WTC11 (cell line): ENCODE results near the gene SYT5. TPM values are rescaled to one million over a fixed set of nuclear protein-coding genes. Genes with fewer than 3 reads are reported as not detected.

Source experiments
- ATAC-seq: fragments of 200-7000 bp; cut with Tn5 transposase; 2 replicates; pipeline ENCODE4 v1.10.0; 2021; ENCODE audit warnings: mild to moderate bottlenecking, moderate library complexity
- CTCF ChIA-PET: fragments of 300-600 bp; sonication (Branson Sonifier 250); formaldehyde crosslinking; loops from one replicate; lab custom pipeline; 2021; ENCODE audit warnings: antibody characterized with exemption; lab: Charles Lee
- POLR2A ChIA-PET: fragments of 350-600 bp; sonication (Branson Sonifier 250); formaldehyde crosslinking; loops from one replicate; lab custom pipeline; 2021; ENCODE audit warnings: antibody characterized with exemption; lab: Charles Lee
- DNase-seq: peaks from one replicate; pipeline ENCODE4 v3.0.0; 2021; ENCODE audit warnings: low spot score
- H3K27ac Mint-ChIP-seq: 2 replicates; pipeline ENCODE4 v1.8.0; 2021; ENCODE audit warnings: mixed read lengths
- H3K27me3 Mint-ChIP-seq: 2 replicates; pipeline ENCODE4 v1.8.0; 2021; ENCODE audit warnings: low read depth, mild to moderate bottlenecking, moderate library complexity, mixed read lengths
- H3K36me3 Mint-ChIP-seq: 2 replicates; pipeline ENCODE4 v1.8.0; 2021; ENCODE audit warnings: mixed read lengths
- H3K4me1 Mint-ChIP-seq: 2 replicates; pipeline ENCODE4 v1.8.0; 2022; ENCODE audit warnings: mixed read lengths
- H3K4me3 Mint-ChIP-seq: 2 replicates; pipeline ENCODE4 v1.8.0; 2021; ENCODE audit warnings: mild to moderate bottlenecking, moderate library complexity, mixed read lengths
- H3K9me3 Mint-ChIP-seq: 2 replicates; pipeline ENCODE4 v1.8.0; 2021; ENCODE audit warnings: mixed read lengths
- CBFB ChIP-seq: sonication (generic); formaldehyde crosslinking; IDR thresholded peaks from 2 replicates; pipeline ENCODE4 v1.8.1; 2022; ENCODE audit warnings: mild to moderate bottlenecking, low read depth, missing genetic modification reagents
- CREM ChIP-seq: sonication (generic); formaldehyde crosslinking; IDR thresholded peaks from 2 replicates; pipeline ENCODE4 v1.8.1; 2022; ENCODE audit warnings: mild to moderate bottlenecking, missing genetic modification reagents, moderate library complexity
- CTCF ChIP-seq: fragments of 200-600 bp; IDR thresholded peaks from 2 replicates; pipeline ENCODE4 v1.8.0; 2022; ENCODE audit warnings: antibody characterized with exemption
- ELF4 ChIP-seq: sonication (generic); formaldehyde crosslinking; IDR thresholded peaks from 2 replicates; pipeline ENCODE4 v1.8.1; 2022; ENCODE audit warnings: low read depth, mild to moderate bottlenecking, moderate library complexity, missing genetic modification reagents
- ESRRA ChIP-seq: sonication (generic); formaldehyde crosslinking; IDR thresholded peaks from 2 replicates; pipeline ENCODE4 v1.8.1; 2022; ENCODE audit warnings: mild to moderate bottlenecking, missing genetic modification reagents, borderline replicate concordance
- ETV6 ChIP-seq: sonication (generic); formaldehyde crosslinking; IDR thresholded peaks from 2 replicates; pipeline ENCODE4 v1.8.1; 2022; ENCODE audit warnings: mild to moderate bottlenecking, missing genetic modification reagents
- FOXP1 ChIP-seq: sonication (generic); formaldehyde crosslinking; IDR thresholded peaks from 2 replicates; pipeline ENCODE4 v1.8.0; 2022; ENCODE audit warnings: missing genetic modification reagents, mild to moderate bottlenecking, moderate library complexity, borderline replicate concordance
- HMGA2 ChIP-seq: fragments of 250-450 bp; sonication (Bioruptor Pico); IDR thresholded peaks from 2 replicates; pipeline ENCODE4 v1.4.0; 2021; ENCODE audit warnings: mild to moderate bottlenecking, moderate library complexity
- JUN ChIP-seq: sonication (generic); formaldehyde crosslinking; IDR thresholded peaks from 2 replicates; pipeline ENCODE4 v1.8.0; 2023; ENCODE audit warnings: mild to moderate bottlenecking, missing genetic modification reagents
- KAT7 ChIP-seq: sonication (generic); formaldehyde crosslinking; IDR thresholded peaks from 2 replicates; pipeline ENCODE4 v1.8.1; 2023; ENCODE audit warnings: missing genetic modification reagents, mild to moderate bottlenecking, borderline replicate concordance
- MXD4 ChIP-seq: fragments of 250-450 bp; sonication (Bioruptor Pico); IDR thresholded peaks from 2 replicates; pipeline ENCODE4 v1.8.0; 2021; ENCODE audit warnings: mild to moderate bottlenecking, moderate library complexity, borderline replicate concordance
- NFE2L1 ChIP-seq: sonication (generic); formaldehyde crosslinking; IDR thresholded peaks from 2 replicates; pipeline ENCODE4 v1.8.1; 2023; ENCODE audit warnings: missing genetic modification reagents
- NR2C2 ChIP-seq: sonication (generic); formaldehyde crosslinking; IDR thresholded peaks from 2 replicates; pipeline ENCODE4 v1.8.0; 2022; ENCODE audit warnings: mild to moderate bottlenecking, missing genetic modification reagents
- RELA ChIP-seq: sonication (generic); formaldehyde crosslinking; IDR thresholded peaks from 2 replicates; pipeline ENCODE4 v1.8.1; 2022; ENCODE audit warnings: missing genetic modification reagents, mild to moderate bottlenecking, borderline replicate concordance
- SOX15 ChIP-seq: fragments of 250-450 bp; sonication (Bioruptor Pico); IDR thresholded peaks from 2 replicates; pipeline ENCODE4 v1.9.0; 2021; ENCODE audit warnings: mild to moderate bottlenecking
- SP1 ChIP-seq: sonication (generic); formaldehyde crosslinking; conservative IDR thresholded peaks from 2 replicates; pipeline ENCODE4 v1.8.1; 2022; ENCODE audit warnings: missing genetic modification reagents
- TEAD1 ChIP-seq: sonication (generic); formaldehyde crosslinking; IDR thresholded peaks from 2 replicates; pipeline ENCODE4 v1.8.0; 2022; ENCODE audit warnings: mild to moderate bottlenecking, missing genetic modification reagents
- ZNF219 ChIP-seq: sonication (generic); formaldehyde crosslinking; IDR thresholded peaks from 2 replicates; pipeline ENCODE4 v1.8.0; 2023; ENCODE audit warnings: missing genetic modification reagents, mild to moderate bottlenecking, borderline replicate concordance
- ZNF232 ChIP-seq: sonication (generic); formaldehyde crosslinking; IDR thresholded peaks from 2 replicates; pipeline ENCODE4 v1.8.0; 2022; ENCODE audit warnings: mild to moderate bottlenecking, missing genetic modification reagents
- ZNF263 ChIP-seq: sonication (generic); formaldehyde crosslinking; IDR thresholded peaks from 2 replicates; pipeline ENCODE4 v1.8.1; 2022; ENCODE audit warnings: low read depth, mild to moderate bottlenecking, moderate library complexity, missing genetic modification reagents
- ZNF396 ChIP-seq: fragments of 250-450 bp; sonication (Bioruptor Pico); IDR thresholded peaks from 2 replicates; pipeline ENCODE4 v1.8.0; 2021; ENCODE audit warnings: mild to moderate bottlenecking, moderate library complexity, borderline replicate concordance
- ZNF416 ChIP-seq: fragments of 250-450 bp; sonication (Bioruptor Pico); IDR thresholded peaks from 2 replicates; pipeline ENCODE4 v1.9.0; 2021; ENCODE audit warnings: mild to moderate bottlenecking, inconsistent platforms
- ZNF423 ChIP-seq: fragments of 250-450 bp; sonication (Bioruptor Pico); IDR thresholded peaks from 2 replicates; pipeline ENCODE4 v2.1.2; 2022; ENCODE audit warnings: mild to moderate bottlenecking, moderate library complexity
- ZNF671 ChIP-seq: fragments of 250-450 bp; sonication (Bioruptor Pico); IDR thresholded peaks from 2 replicates; pipeline ENCODE4 v1.8.0; 2021; ENCODE audit warnings: mild to moderate bottlenecking
- ZSCAN18 ChIP-seq: fragments of 250-450 bp; sonication (Bioruptor Pico); IDR thresholded peaks from 2 replicates; pipeline ENCODE4 v2.1.2; 2022; ENCODE audit warnings: mild to moderate bottlenecking, moderate library complexity
- total RNA-seq: library from RNA; stranded (reverse); gene quantifications from 3 replicates; pipeline ENCODE4 v1.2.3, GENCODE V29; 2021
- TF ChIP-seq, protein P1 (sequence below): sonication (generic); formaldehyde crosslinking; conservative IDR thresholded peaks from 2 replicates; pipeline ENCODE4 v1.8.1; 2022; ENCODE audit warnings: mild to moderate bottlenecking, missing genetic modification reagents
- TF ChIP-seq, protein P2 (sequence below): sonication (generic); formaldehyde crosslinking; IDR thresholded peaks from 2 replicates; pipeline ENCODE4 v1.8.1; 2022; ENCODE audit warnings: low read depth, missing genetic modification reagents, borderline replicate concordance
- TF ChIP-seq, protein P3 (sequence below): fragments of 250-450 bp; sonication (Bioruptor Pico); IDR thresholded peaks from 2 replicates; pipeline ENCODE4 v1.9.0; 2021; ENCODE audit warnings: mild to moderate bottlenecking
- TF ChIP-seq, protein P4 (sequence below): fragments of 250-450 bp; sonication (Bioruptor Pico); conservative IDR thresholded peaks from 2 replicates; pipeline ENCODE4 v1.9.0; 2021; ENCODE audit warnings: mild to moderate bottlenecking

SYT5 gene
- total RNA-seq, 1 experiment from 2014 or later, result 0.77 TPM

DNA sequence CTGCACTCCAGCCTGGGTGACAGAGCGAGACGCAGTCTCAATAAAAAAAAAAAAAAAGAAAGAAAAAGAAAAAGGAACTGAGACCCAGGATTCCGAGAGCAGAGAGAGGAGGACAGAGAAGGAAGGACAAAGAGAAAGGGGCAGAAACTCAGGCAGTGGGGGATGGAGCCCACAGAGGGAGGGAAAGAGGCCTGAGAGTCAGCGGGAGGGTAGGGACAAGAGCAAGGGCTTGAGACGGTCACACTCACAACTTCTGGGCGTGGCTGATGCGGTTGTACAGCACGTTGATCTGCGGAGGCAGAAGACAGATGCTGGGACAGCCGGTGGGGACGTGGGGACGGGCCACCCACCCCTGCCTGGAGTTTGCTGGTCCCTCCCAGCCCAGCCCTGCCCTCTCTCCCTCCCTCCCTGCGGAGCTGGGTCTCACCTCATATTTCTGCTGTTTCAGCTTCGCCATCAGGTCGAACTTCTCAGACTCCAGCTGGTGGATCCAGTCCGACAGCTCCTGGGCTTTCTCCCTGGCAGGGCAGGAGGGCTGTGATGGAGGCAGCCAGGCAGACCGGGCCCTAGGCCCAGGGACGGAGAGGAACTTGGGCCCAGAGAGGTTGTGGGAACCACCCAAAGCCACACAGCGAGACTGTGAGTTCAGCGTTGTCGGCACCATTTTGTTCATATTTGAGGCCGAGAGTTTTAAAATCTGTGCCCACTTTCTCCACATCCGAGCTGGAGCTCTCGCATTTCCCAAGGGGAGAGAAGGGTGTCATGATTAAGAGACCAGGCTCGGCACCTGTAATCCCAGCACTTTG lies 46.2 kb downstream of the SYT5 start:
- Mint-ChIP-seq H3K27me3 (no peaks in the 10 kb centered on the region; the same call in none of the 2 replicates), H3K27ac (no peak overlapping the region), H3K4me3 (no peak overlapping the region), H3K36me3 (peaks cover 3% of the 10 kb centered on the region; the same call in 1 of the 2 replicates), H3K4me1 (peaks cover 33% of the 10 kb centered on the region), H3K9me3 (no peaks in the 10 kb centered on the region)
- ATAC-seq (no peak), DNase-seq (no peak)
- TF ChIP-seq ZNF232 (CRISPR knock-in tag) (no peak), FOXP1 (CRISPR knock-in tag) (no peak), ESRRA (CRISPR knock-in tag) (no peak), KAT7 (CRISPR knock-in tag) (no peak), SP1 (CRISPR knock-in tag) (no peak), ZNF263 (no peak), ZNF423 (CRISPR knock-in tag) (no peak), RELA (CRISPR knock-in tag) (no peak), TEAD1 (no peak), ELF4 (no peak), CREM (no peak), ZNF416 (CRISPR knock-in tag) (no peak), ZNF219 (CRISPR knock-in tag) (no peak), NR2C2 (CRISPR knock-in tag) (no peak), MXD4 (CRISPR knock-in tag) (no peak), ETV6 (CRISPR knock-in tag) (no peak), ZSCAN18 (CRISPR knock-in tag) (no peak)
- TF ChIP-seq, protein P1, sequence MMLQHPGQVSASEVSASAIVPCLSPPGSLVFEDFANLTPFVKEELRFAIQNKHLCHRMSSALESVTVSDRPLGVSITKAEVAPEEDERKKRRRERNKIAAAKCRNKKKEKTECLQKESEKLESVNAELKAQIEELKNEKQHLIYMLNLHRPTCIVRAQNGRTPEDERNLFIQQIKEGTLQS (CRISPR knock-in tag), result no peak
- TF ChIP-seq, protein P2, sequence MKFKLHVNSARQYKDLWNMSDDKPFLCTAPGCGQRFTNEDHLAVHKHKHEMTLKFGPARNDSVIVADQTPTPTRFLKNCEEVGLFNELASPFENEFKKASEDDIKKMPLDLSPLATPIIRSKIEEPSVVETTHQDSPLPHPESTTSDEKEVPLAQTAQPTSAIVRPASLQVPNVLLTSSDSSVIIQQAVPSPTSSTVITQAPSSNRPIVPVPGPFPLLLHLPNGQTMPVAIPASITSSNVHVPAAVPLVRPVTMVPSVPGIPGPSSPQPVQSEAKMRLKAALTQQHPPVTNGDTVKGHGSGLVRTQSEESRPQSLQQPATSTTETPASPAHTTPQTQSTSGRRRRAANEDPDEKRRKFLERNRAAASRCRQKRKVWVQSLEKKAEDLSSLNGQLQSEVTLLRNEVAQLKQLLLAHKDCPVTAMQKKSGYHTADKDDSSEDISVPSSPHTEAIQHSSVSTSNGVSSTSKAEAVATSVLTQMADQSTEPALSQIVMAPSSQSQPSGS (CRISPR knock-in tag), result no peak
- TF ChIP-seq, protein P3, sequence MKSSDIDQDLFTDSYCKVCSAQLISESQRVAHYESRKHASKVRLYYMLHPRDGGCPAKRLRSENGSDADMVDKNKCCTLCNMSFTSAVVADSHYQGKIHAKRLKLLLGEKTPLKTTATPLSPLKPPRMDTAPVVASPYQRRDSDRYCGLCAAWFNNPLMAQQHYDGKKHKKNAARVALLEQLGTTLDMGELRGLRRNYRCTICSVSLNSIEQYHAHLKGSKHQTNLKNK (CRISPR knock-in tag), result no peak
- POLR2A ChIA-PET, result interaction anchor here (0.6 to 1.1 kb wide), 3 partner anchors 13 to 126 kb away, joined by 3 to 6 read pairs (median 4); no protein-coding TSS in a partner anchor
- CTCF ChIA-PET, result interaction anchor here (0.6 to 4.5 kb wide), 10 partner anchors 13 to 505 kb away, joined by 3 to 29 read pairs (median 8); partner anchors contain the start of genes PPP1R12C and RDH13

- no peak for DNase-seq
- POLR2A ChIA-PET, result interaction anchor here (0.6 to 1.1 kb wide), 3 partner anchors 14 to 15 kb away, joined by 3 read pairs; partner anchors contain the start of gene PPP1R12C
- TF ChIP-seq ZNF671 (CRISPR knock-in tag), result no peak
- no peak for TF ChIP-seq HMGA2
- TF ChIP-seq CTCF, result no peak
- no peak for TF ChIP-seq NFE2L1
- TF ChIP-seq ZNF396 (CRISPR knock-in tag), result no peak
- TF ChIP-seq JUN, result no peak
- TF ChIP-seq SOX15, result no peak
- no peak for TF ChIP-seq CBFB (CRISPR knock-in tag)
- TF ChIP-seq, protein P4, sequence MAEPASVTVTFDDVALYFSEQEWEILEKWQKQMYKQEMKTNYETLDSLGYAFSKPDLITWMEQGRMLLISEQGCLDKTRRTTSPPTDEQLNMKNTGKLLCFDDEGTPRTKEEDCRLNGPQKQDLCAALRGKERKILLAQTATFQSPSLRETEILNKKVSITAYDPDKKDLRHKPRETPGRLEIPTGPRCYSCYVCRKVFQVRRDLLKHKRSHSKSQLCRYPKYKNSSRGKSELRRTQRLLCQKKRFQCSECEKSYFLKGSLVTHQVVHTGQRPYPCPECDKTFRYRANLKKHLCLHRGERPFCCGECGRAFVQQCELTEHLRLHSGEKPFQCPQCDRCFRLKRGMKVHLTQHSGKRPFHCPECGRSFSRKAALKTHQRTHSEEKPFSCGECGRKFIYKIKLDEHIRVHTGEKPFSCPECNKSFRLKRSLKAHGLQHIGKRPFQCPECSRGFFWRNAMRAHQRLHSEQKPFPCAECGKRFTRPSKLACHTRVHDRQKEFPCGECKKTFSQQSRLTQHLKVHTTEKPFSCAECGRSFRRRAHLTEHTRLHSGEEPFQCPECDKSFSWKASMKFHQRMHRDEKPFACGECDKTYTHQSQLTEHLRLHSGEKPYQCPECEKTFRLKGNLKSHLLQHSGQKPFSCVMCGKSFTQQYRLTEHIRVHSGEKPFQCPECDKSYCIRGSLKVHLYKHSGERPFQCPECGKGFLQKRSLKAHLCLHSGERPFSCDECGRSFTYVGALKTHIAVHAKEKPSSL, result no peak
Observed at GRCh38 chr19:55132453-55133129, 47.5 kb downstream of the SYT5 start.

More at GRCh38 chr19:55132453-55133129, 47.5 kb downstream of the SYT5 start:
- H3K27me3 Mint-ChIP-seq, result peaks cover 4% of the 10 kb centered on the region
- 0 out of 2 replicates have a peak overlapping the region, but pooled peaks have one; percentile 22 for H3K27ac Mint-ChIP-seq
- H3K4me1 Mint-ChIP-seq, result peaks cover 23% of the 10 kb centered on the region
- no peak overlapping the region for H3K4me3 Mint-ChIP-seq
- peak; percentile 66 for ATAC-seq
- CTCF ChIA-PET, result interaction anchor here (0.6 to 3.6 kb wide), 11 partner anchors 8 to 252 kb away, joined by 4 to 26 read pairs (median 8); partner anchors contain the start of gene PPP1R12C
- H3K9me3 Mint-ChIP-seq, result no peaks in the 10 kb centered on the region
- H3K36me3 Mint-ChIP-seq, result peaks cover 3% of the 10 kb centered on the region; the same call in 1 of the 2 replicates
